HFFc6 (cell line): ENCODE data around the gene FKBP9. TPM values are rescaled to one million over a fixed set of nuclear protein-coding genes. Genes with fewer than 3 reads are reported as not detected.
A peak's percentile ranks its signal among the peaks of the same experiment; 100 is the strongest.

ENCODE experiments used
- DNase-seq: peaks from one replicate; pipeline ENCODE4 v3.0.0-alpha.2; 2018
- H3K27ac Mint-ChIP-seq: 2 replicates; pipeline ENCODE4 v1.8.0; 2020; ENCODE audit warnings: mild to moderate bottlenecking, mixed read lengths
- H3K27me3 Mint-ChIP-seq: 2 replicates; pipeline ENCODE4 v1.8.0; 2021; ENCODE audit warnings: mild to moderate bottlenecking, moderate library complexity, mixed read lengths; ENCODE audit not compliant: insufficient read depth
- H3K36me3 Mint-ChIP-seq: 2 replicates; pipeline ENCODE4 v1.8.0; 2021; ENCODE audit warnings: low read depth, mixed read lengths
- H3K4me1 Mint-ChIP-seq: 2 replicates; pipeline ENCODE4 v1.8.0; 2020; ENCODE audit warnings: low read depth, mixed read lengths
- H3K4me3 Mint-ChIP-seq: 2 replicates; pipeline ENCODE4 v1.8.0; 2020; ENCODE audit warnings: mild to moderate bottlenecking, moderate library complexity, mixed read lengths
- H3K9me3 Mint-ChIP-seq: 2 replicates; pipeline ENCODE4 v1.8.0; 2020; ENCODE audit warnings: mild to moderate bottlenecking, mixed read lengths
- CTCF ChIP-seq: fragments of 200-600 bp; sonication (generic); IDR thresholded peaks from 2 replicates; pipeline ENCODE4 v1.5.0; 2021; ENCODE audit warnings: antibody characterized with exemption, mild to moderate bottlenecking
- total RNA-seq, 6 experiments: library from RNA; stranded (reverse); fragmentation: NEBNext Ultra II Directional; extraction: Animal tissue kit (Norgen Biotek cat#: 25700); gene quantifications; 2 replicates in 1 of 6; 3 replicates in 5 of 6; pipeline ENCODE4 v1.2.3, GENCODE V29; 2021

FKBP9 gene
- total RNA-seq, 6 experiments from 2014 or later, result 196 to 241 (median 214) TPM

- peak; percentile 46 for DNase-seq
- Mint-ChIP-seq H3K27me3 (no peaks in the 10 kb centered on the region), H3K36me3 (0 out of 2 replicates have a peak, but pooled peaks cover 6% of the 10 kb centered on the region), H3K9me3 (no peaks in the 10 kb centered on the region), H3K4me3 (no peak overlapping the region), H3K4me1 (peaks cover 57% of the 10 kb centered on the region), H3K27ac (peak overlapping the region; percentile 65)
- no peak for TF ChIP-seq CTCF
Observed at GRCh38 chr7:33054261-33054964, 97.2 kb downstream of the FKBP9 start.

- TF ChIP-seq CTCF, result no peak
- no peak overlapping the region for H3K4me3 Mint-ChIP-seq
- no peaks in the 10 kb centered on the region for H3K9me3 Mint-ChIP-seq
- no peak for DNase-seq
- peaks cover 12% of the 10 kb centered on the region for H3K36me3 Mint-ChIP-seq
- H3K27me3 Mint-ChIP-seq, result no peaks in the 10 kb centered on the region
- H3K27ac Mint-ChIP-seq, result peak overlapping the region; percentile 65
- peaks cover 62% of the 10 kb centered on the region for H3K4me1 Mint-ChIP-seq
Observed at GRCh38 chr7:33055158-33055557, 97.9 kb downstream of the FKBP9 start.

Other genes with a start within 250 kb of the FKBP9 start
- 10 to 100 TPM; 20.8 to 24.5 (median 22.0) TPM for gene KBTBD2, start 65.7 kb upstream of the FKBP9 start, total RNA-seq
- gene NT5C3A, start 105.3 kb downstream of the FKBP9 start, total RNA-seq, result 10 to 100 TPM; 15.3 to 19.4 (median 16.4) TPM
- 10 to 100 TPM; 11.4 to 16.6 (median 14.9) TPM for gene RP9, start 152.0 kb downstream of the FKBP9 start, total RNA-seq
- 10 to 100 TPM; 10.6 to 13.0 (median 12.1) TPM for gene BBS9, start 172.1 kb downstream of the FKBP9 start, total RNA-seq